GM12872 (cell line): ENCODE measurements around the gene UBASH3B.

Experiments
- TF ChIP-seq, protein P1 (sequence below): IDR thresholded peaks from 3 replicates; pipeline ENCODE4 v1.5.1; 2011; ENCODE audit warnings: low read depth, mild to moderate bottlenecking, low read length, moderate library complexity; ENCODE audit not compliant: insufficient read depth

UBASH3B gene

GRCh38 chr11:122741613-122742300 is 86.2 kb downstream of the UBASH3B start:
- TF ChIP-seq, protein P1, sequence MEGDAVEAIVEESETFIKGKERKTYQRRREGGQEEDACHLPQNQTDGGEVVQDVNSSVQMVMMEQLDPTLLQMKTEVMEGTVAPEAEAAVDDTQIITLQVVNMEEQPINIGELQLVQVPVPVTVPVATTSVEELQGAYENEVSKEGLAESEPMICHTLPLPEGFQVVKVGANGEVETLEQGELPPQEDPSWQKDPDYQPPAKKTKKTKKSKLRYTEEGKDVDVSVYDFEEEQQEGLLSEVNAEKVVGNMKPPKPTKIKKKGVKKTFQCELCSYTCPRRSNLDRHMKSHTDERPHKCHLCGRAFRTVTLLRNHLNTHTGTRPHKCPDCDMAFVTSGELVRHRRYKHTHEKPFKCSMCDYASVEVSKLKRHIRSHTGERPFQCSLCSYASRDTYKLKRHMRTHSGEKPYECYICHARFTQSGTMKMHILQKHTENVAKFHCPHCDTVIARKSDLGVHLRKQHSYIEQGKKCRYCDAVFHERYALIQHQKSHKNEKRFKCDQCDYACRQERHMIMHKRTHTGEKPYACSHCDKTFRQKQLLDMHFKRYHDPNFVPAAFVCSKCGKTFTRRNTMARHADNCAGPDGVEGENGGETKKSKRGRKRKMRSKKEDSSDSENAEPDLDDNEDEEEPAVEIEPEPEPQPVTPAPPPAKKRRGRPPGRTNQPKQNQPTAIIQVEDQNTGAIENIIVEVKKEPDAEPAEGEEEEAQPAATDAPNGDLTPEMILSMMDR: no peak

DNA sequence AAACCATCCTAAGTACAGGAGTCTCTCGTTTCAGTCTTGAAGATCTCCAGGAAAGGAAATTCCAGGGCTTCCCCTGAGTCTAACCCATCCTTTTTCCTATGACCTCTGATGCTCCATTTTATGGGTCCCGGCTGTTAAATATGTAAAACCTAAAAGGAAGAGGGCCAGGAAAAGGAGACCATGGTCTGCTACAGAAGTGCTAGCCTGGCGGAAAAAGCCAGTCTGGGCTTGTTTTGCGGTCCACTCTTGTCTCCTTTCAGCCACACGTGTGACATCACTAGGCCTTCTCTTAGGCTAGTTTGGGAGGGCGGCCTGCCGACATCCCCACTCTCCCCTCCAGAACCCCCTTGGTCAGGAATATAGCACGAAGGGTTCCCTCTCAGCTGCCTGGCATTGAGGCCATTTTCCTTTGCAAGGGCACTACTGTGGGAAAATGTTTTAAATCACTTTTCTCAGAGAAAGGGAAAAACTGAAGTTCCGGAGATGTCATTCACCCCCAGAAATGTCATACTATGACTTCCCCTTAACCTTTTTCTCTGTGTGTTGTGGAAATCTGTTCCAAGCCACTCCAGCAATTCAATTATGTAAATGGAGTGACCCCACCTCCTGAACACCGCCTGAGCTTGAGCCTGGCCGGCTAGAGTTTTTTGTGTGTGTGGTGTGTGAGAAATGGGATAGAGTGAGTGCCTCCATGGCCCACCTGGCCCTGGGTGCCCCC is 86.9 kb downstream of the UBASH3B start:
- TF ChIP-seq, protein P1: no peak

GRCh38 chr11:122743097-122743741 is 87.7 kb downstream of the UBASH3B start:
- TF ChIP-seq, protein P1: no peak

DNA sequence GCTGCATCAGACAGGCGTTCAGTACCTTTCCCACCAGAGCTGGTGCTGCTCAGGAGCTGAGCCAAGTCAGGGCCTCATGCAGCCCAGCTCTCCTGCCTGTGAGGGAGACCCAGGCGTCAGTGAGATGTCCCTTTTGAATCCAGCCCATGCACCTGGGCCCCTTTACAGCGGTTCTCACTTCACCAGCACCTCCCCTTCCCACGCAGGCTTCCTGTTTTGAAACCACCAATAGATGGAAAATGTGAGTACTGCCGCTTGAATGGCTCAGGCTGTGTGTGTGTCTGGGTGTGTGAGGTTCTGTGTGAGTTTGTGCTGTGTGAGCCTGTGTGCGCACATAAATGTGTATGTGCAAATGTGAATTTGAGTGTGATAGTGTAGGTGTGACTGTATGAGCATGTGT is 88.4 kb downstream of the UBASH3B start:
- TF ChIP-seq, protein P1: no peak

GRCh38 chr11:122744357-122744756 is 88.8 kb downstream of the UBASH3B start:
- TF ChIP-seq, protein P1: no peak

DNA sequence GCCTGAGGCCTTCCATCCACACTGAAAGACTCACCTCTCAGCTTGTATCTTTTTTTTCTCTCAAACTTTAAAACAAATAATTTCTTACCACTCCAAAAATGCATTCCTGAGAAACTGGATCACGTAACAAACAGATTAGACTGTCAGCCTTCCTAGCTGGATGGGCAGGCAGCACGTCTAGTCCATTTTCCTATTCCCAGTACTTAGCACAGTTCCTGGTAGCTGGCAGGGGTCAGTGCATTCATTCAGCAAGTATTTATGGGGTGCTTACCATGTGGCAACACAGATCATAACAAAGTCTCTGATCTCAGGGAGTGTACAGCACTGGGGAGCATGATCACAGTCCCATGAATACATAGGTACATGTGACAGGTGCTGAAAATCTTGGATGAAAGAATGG is 89.6 kb downstream of the UBASH3B start:
- TF ChIP-seq, protein P1: no peak

- TF ChIP-seq, protein P1: no peak
Observed at GRCh38 chr11:122746050-122746478, 90.5 kb downstream of the UBASH3B start.
